ENCODE measurements around the gene SPTBN1. TPM values are rescaled to one million over a fixed set of nuclear protein-coding genes. Genes with fewer than 3 reads are reported as not detected.
A peak's percentile ranks its signal among the peaks of the same experiment; 100 is the strongest.

SPTBN1 gene
- total and polyA plus RNA-seq, 2 of the 13 experiments (the other 11 are each of a cell fraction or from before 2014, with no cell fraction given) = 123 to 299 TPM

- TF ChIP-seq THAP8 (CRISPR knock-in tag; IDR thresholded peaks at IDR 0.05; ENCODE audit: borderline replicate concordance) (no peak), SP5 (CRISPR knock-in tag; IDR thresholded peaks at IDR 0.05; ENCODE audit: borderline replicate concordance, low read depth) (no peak), EED (CRISPR knock-in tag; IDR thresholded peaks at IDR 0.05) (no peak), ZNF850 (CRISPR knock-in tag; conservative IDR thresholded peaks at IDR 0.05) (no peak), IKZF5 (CRISPR knock-in tag; IDR thresholded peaks at IDR 0.05) (peak; percentile 80), ADNP (CRISPR knock-in tag; IDR thresholded peaks at IDR 0.05) (no peak), ZNF331 (CRISPR knock-in tag; IDR thresholded peaks at IDR 0.05) (peak; percentile 24; the same call in 1 of the 2 replicates), FOXM1 (CRISPR knock-in tag; IDR thresholded peaks at IDR 0.05) (no peak), STAT5B (CRISPR knock-in tag; IDR thresholded peaks at IDR 0.05) (no peak), ZMAT5 (CRISPR knock-in tag; IDR thresholded peaks at IDR 0.05; ENCODE audit: borderline replicate concordance, low read depth) (no peak), NBN (conservative IDR thresholded peaks at IDR 0.05) (no peak), ZNF552 (CRISPR knock-in tag; IDR thresholded peaks at IDR 0.05; ENCODE audit: borderline replicate concordance) (no peak), ZNF253 (CRISPR knock-in tag; IDR thresholded peaks at IDR 0.05; ENCODE audit: borderline replicate concordance) (no peak), MXD4 (CRISPR knock-in tag; IDR thresholded peaks at IDR 0.05) (peak; percentile 24; the same call in 1 of the 2 replicates), PCBP1 (IDR thresholded peaks at IDR 0.05; ENCODE audit: borderline replicate concordance, low read depth, low read length) (no peak), PBX2 (CRISPR knock-in tag; IDR thresholded peaks at IDR 0.05) (no peak), ZNF496 (CRISPR knock-in tag; IDR thresholded peaks at IDR 0.05; ENCODE audit: insufficient replicate concordance) (no peak), TERF1 (CRISPR knock-in tag; IDR thresholded peaks at IDR 0.05) (no peak), ZSCAN25 (CRISPR knock-in tag; IDR thresholded peaks at IDR 0.05) (no peak), FOXA3 (CRISPR knock-in tag; IDR thresholded peaks at IDR 0.05) (peak; percentile 25; the same call in 1 of the 2 replicates), THYN1 (CRISPR knock-in tag; IDR thresholded peaks at IDR 0.05; ENCODE audit: borderline replicate concordance, low read depth) (no peak), ZNF121 (CRISPR knock-in tag; IDR thresholded peaks at IDR 0.05) (no peak), PHF20 (CRISPR knock-in tag; IDR thresholded peaks at IDR 0.05) (no peak), MAX (IDR thresholded peaks at IDR 0.05) (no peak), ELF1 (CRISPR knock-in tag; IDR thresholded peaks at IDR 0.05) (no peak), SOX6 (IDR thresholded peaks at IDR 0.05) (no peak), SOX6 (CRISPR knock-in tag; IDR thresholded peaks at IDR 0.05) (peak; percentile 73; the same call in 1 of the 2 replicates), TFAP4 (IDR thresholded peaks at IDR 0.05; ENCODE audit: borderline replicate concordance, low read depth) (peak; percentile 98)
Measured at GRCh38 chr2:54577035-54577434, 120.9 kb downstream of the SPTBN1 start (continued).
